ENCODE data around the gene RTN4.

RTN4 gene

DNA sequence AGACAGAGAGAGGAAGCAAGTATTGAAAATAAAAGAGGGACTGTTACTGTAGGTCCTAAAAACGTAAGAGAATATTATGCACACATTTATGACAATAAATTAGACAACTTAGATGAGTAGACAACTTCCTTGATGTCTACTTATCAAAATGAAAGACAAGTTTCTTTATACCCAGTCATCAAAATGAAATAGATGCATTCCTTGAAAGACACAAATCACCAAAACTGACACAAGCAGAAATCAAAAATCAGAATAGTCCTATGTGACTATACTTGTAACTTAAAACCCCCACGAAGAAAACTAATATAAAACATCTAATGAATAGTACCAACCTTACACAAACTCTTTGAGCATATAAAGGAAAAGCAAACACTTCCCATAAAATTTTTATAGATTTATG is 14.5 kb downstream of the RTN4 start:
- no peaks in the 10 kb centered on the region for H3K27me3 Mint-ChIP-seq
- no peak overlapping the region for H3K4me3 Mint-ChIP-seq
- H3K4me1 Mint-ChIP-seq (ENCODE audit: low read depth) = peaks cover 58% of the 10 kb centered on the region
- H3K9me3 Mint-ChIP-seq = peaks cover 6% of the 10 kb centered on the region
- intact Hi-C loops (cut with micrococcal nuclease) = no loop called here
- no peak overlapping the region for H3K27ac Mint-ChIP-seq
- no peaks in the 10 kb centered on the region for H3K36me3 Mint-ChIP-seq (ENCODE audit: low read depth)

DNA sequence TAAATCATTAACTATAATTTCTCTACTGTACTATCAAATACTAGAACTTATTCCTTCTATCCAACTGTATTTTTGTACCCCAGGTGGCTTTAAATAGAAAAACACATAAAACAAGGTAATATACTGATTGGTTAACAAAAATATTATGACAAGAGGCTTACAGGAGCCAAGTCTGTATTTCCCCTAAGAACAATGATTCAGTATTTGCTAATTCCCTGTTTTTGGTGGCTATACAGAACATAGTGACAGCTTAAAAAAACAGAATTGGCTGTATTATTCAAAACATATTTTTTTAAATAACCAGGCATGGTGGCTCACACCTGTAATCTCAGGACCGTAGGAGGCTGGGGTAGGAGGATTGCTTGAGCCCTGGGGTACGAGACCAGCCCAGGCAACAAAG is 16.3 kb downstream of the RTN4 start:
- H3K27ac Mint-ChIP-seq = no peak overlapping the region
- peaks cover 6% of the 10 kb centered on the region for H3K9me3 Mint-ChIP-seq
- no peaks in the 10 kb centered on the region for H3K36me3 Mint-ChIP-seq (ENCODE audit: low read depth)
- intact Hi-C loops (cut with micrococcal nuclease) = loop anchor here (2.0 kb wide), 1 partner anchor 13 kb away; no protein-coding TSS in a partner anchor
- no peak overlapping the region for H3K4me3 Mint-ChIP-seq
- no peaks in the 10 kb centered on the region for H3K27me3 Mint-ChIP-seq
- H3K4me1 Mint-ChIP-seq (ENCODE audit: low read depth) = peaks cover 60% of the 10 kb centered on the region

GRCh38 chr2:55033076-55033742 is 17.0 kb downstream of the RTN4 start:
- Mint-ChIP-seq H3K4me3 (no peak overlapping the region), H3K9me3 (peaks cover 6% of the 10 kb centered on the region), H3K27me3 (no peaks in the 10 kb centered on the region), H3K4me1 (ENCODE audit: low read depth) (peaks cover 63% of the 10 kb centered on the region), H3K27ac (peak overlapping the region; percentile 17), H3K36me3 (ENCODE audit: low read depth) (no peaks in the 10 kb centered on the region)
- intact Hi-C loops (cut with micrococcal nuclease) = loop anchor here (2.0 kb wide), 1 partner anchor 14 kb away; no protein-coding TSS in a partner anchor

- H3K27ac Mint-ChIP-seq = no peak overlapping the region
- no peak overlapping the region for H3K4me3 Mint-ChIP-seq
- no peaks in the 10 kb centered on the region for H3K27me3 Mint-ChIP-seq
- H3K4me1 Mint-ChIP-seq (ENCODE audit: low read depth) = peaks cover 46% of the 10 kb centered on the region
- intact Hi-C loops (cut with micrococcal nuclease) = no loop called here
- no peaks in the 10 kb centered on the region for H3K36me3 Mint-ChIP-seq (ENCODE audit: low read depth)
- H3K9me3 Mint-ChIP-seq = peaks cover 6% of the 10 kb centered on the region
These were observed 18.7 kb downstream of the RTN4 start for GRCh38 chr2:55031505-55031904.

- Mint-ChIP-seq H3K36me3 (ENCODE audit: low read depth) (no peaks in the 10 kb centered on the region), H3K27ac (no peak overlapping the region), H3K27me3 (no peaks in the 10 kb centered on the region), H3K4me3 (no peak overlapping the region), H3K4me1 (ENCODE audit: low read depth) (peaks cover 43% of the 10 kb centered on the region), H3K9me3 (peaks cover 4% of the 10 kb centered on the region)
- intact Hi-C loops (cut with micrococcal nuclease) = no loop called here
These were observed 19.5 kb downstream of the RTN4 start for GRCh38 chr2:55030766-55031165.

DNA sequence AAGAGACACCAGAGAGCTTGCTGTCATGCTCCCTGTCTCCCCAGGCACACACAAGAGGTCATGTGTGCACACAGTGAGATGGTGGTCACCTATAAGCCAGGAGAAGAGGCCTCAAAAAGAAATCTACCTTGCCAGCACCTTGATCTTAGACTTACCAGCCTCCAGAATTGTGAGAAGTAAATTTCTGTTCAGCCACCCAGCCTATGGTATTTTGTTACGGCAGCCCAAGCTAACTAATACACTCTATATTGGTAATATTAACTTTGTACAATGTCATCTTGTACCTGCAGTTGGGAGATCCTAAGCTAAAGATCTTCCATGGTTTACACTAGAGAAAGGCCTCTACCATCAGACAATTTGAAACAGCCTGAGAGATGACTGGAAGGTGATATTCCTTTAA is 21.2 kb downstream of the RTN4 start:
- Mint-ChIP-seq H3K9me3 (no peaks in the 10 kb centered on the region), H3K36me3 (ENCODE audit: low read depth) (no peaks in the 10 kb centered on the region), H3K27me3 (no peaks in the 10 kb centered on the region), H3K4me1 (ENCODE audit: low read depth) (peaks cover 30% of the 10 kb centered on the region), H3K27ac (no peak overlapping the region), H3K4me3 (no peak overlapping the region)
- intact Hi-C loops (cut with micrococcal nuclease) = no loop called here

- no peak overlapping the region for H3K27ac Mint-ChIP-seq
- H3K9me3 Mint-ChIP-seq = no peaks in the 10 kb centered on the region
- H3K4me3 Mint-ChIP-seq = no peak overlapping the region
- H3K36me3 Mint-ChIP-seq (ENCODE audit: low read depth) = no peaks in the 10 kb centered on the region
- no peaks in the 10 kb centered on the region for H3K27me3 Mint-ChIP-seq
- intact Hi-C loops (cut with micrococcal nuclease) = no loop called here
- H3K4me1 Mint-ChIP-seq (ENCODE audit: low read depth) = peaks cover 17% of the 10 kb centered on the region
These were observed 23.0 kb downstream of the RTN4 start for GRCh38 chr2:55027226-55027625.

- Mint-ChIP-seq H3K27me3 (no peaks in the 10 kb centered on the region), H3K4me3 (no peak overlapping the region), H3K9me3 (no peaks in the 10 kb centered on the region), H3K27ac (no peak overlapping the region), H3K36me3 (ENCODE audit: low read depth) (no peaks in the 10 kb centered on the region), H3K4me1 (ENCODE audit: low read depth) (peaks cover 8% of the 10 kb centered on the region)
- intact Hi-C loops (cut with micrococcal nuclease) = no loop called here
These were observed 24.0 kb downstream of the RTN4 start for GRCh38 chr2:55026202-55026601.

DNA sequence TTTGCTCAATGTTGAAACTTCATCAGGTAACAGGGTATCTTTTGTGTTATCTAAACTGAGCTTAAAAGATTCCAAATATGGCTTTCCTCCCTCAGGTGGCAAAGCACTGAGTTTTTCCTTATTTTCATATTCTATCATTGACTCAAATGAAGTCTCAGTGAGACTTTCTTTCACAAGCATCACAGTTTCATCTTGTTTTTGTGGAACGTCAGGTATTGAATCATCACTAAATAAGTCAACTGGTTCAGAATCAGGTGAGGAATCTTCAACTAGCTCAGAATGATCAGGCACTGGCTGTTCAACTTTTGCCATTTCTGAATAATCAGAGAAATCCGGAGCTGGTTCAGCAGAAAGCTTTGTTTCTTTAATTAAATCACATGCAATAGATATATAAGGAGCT is 24.6 kb downstream of the RTN4 start:
- no peaks in the 10 kb centered on the region for H3K36me3 Mint-ChIP-seq (ENCODE audit: low read depth)
- no peaks in the 10 kb centered on the region for H3K9me3 Mint-ChIP-seq

DNA sequence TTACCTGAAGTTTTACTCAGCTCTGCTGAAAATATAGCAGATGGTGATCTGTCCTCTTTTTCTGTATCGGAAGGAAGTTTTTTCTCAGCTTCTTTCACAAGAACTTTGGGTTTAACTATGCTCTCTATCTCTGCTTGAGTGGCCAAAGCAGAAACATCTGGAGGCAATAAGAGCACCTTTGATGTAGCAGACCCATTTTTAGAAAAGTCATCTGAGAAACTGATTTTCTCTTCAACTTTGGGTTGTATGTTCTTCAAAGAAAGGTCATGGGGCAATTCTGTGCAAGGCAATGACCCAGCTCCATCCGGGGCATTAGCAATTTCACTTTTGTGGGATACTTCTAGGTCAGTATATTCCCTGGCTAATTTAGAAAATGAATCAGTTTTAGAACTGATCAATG is 25.2 kb downstream of the RTN4 start:
- H3K27ac Mint-ChIP-seq = no peak overlapping the region
- no peaks in the 10 kb centered on the region for H3K9me3 Mint-ChIP-seq
- intact Hi-C loops (cut with micrococcal nuclease) = no loop called here
- H3K4me3 Mint-ChIP-seq = no peak overlapping the region
- no peaks in the 10 kb centered on the region for H3K27me3 Mint-ChIP-seq
- H3K4me1 Mint-ChIP-seq (ENCODE audit: low read depth) = peaks cover 14% of the 10 kb centered on the region
- H3K36me3 Mint-ChIP-seq (ENCODE audit: low read depth) = no peaks in the 10 kb centered on the region

More for the DNA sequence above, 24.6 kb downstream of the RTN4 start:
- Mint-ChIP-seq H3K4me1 (ENCODE audit: low read depth) (peaks cover 8% of the 10 kb centered on the region), H3K27ac (no peak overlapping the region), H3K27me3 (no peaks in the 10 kb centered on the region), H3K4me3 (no peak overlapping the region)
- intact Hi-C loops (cut with micrococcal nuclease) = no loop called here

DNA sequence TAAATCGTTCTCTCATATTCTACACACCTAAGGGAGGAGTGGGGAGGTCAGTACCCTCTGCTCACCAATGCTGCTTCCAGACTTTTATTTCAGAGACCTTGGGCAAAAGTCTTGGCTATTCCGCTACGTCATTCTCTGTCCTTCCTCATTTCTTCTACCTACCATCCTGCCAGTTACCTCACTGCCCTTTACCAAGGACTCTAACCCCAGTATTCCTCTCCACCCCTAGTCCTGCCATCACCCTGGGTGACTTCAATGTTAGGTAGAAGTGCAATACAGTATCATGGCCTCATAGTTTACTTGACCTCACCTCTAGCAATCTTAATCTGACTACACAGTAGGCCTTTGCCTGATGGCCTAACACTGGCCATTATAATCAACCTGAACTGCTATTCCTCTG is 27.8 kb downstream of the RTN4 start:
- intact Hi-C loops (cut with micrococcal nuclease) = no loop called here
- Mint-ChIP-seq H3K36me3 (ENCODE audit: low read depth) (no peaks in the 10 kb centered on the region), H3K27ac (no peak overlapping the region), H3K27me3 (no peaks in the 10 kb centered on the region), H3K4me1 (ENCODE audit: low read depth) (peaks cover 31% of the 10 kb centered on the region), H3K9me3 (no peaks in the 10 kb centered on the region), H3K4me3 (no peak overlapping the region)

DNA sequence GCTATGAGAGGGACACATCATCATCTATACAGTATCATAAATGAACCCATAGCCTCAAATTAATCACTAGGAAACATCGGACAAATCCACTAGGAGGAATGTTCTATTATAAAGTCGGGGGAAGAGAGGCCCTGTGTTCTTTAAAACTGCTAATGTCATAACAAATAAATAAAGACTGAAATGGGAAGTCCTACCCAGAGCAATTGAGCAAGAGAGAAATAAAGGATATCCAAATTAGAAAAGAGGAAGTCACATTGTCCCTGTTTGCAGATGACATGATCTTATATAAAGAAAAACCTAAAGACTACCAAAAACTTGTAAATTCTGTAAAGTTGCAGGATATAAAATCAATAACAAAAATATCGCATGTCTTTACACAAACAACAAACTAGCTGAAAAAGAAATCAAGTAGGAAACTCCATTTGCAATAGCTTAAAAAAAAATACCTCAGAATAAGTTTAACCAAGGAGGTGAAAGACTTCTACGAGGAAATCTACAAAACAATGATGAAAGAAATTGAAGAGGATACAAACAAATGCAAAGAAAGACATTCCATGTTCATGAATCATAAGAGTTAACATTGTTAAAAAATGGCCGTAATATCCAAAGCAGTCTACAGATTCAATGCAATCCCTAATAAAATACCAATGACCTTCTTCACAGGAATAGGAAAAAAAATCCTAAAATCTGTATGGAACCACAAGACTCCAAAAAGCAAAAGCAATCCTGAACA is 30.6 kb downstream of the RTN4 start:
- H3K36me3 Mint-ChIP-seq (ENCODE audit: low read depth) = no peaks in the 10 kb centered on the region
- H3K4me3 Mint-ChIP-seq = peak overlapping the region; percentile 41
- peak overlapping the region; percentile 79 for H3K27ac Mint-ChIP-seq
- H3K27me3 Mint-ChIP-seq = no peaks in the 10 kb centered on the region
- H3K9me3 Mint-ChIP-seq = no peaks in the 10 kb centered on the region
- peaks cover 39% of the 10 kb centered on the region for H3K4me1 Mint-ChIP-seq (ENCODE audit: low read depth)
- intact Hi-C loops (cut with micrococcal nuclease) = loop anchor here (2.0 to 10.0 kb wide), 2 partner anchors 27 to 295 kb away; partner anchors contain the start of gene EML6

- Mint-ChIP-seq H3K36me3 (ENCODE audit: low read depth) (no peaks in the 10 kb centered on the region), H3K27ac (peak overlapping the region; percentile 79), H3K4me3 (no peak overlapping the region), H3K4me1 (ENCODE audit: low read depth) (peaks cover 44% of the 10 kb centered on the region), H3K9me3 (no peaks in the 10 kb centered on the region), H3K27me3 (no peaks in the 10 kb centered on the region)
- intact Hi-C loops (cut with micrococcal nuclease) = loop anchor here (2.0 to 10.0 kb wide), 2 partner anchors 28 to 294 kb away; partner anchors contain the start of gene EML6
These were observed 31.6 kb downstream of the RTN4 start for GRCh38 chr2:55018619-55019018.

DNA sequence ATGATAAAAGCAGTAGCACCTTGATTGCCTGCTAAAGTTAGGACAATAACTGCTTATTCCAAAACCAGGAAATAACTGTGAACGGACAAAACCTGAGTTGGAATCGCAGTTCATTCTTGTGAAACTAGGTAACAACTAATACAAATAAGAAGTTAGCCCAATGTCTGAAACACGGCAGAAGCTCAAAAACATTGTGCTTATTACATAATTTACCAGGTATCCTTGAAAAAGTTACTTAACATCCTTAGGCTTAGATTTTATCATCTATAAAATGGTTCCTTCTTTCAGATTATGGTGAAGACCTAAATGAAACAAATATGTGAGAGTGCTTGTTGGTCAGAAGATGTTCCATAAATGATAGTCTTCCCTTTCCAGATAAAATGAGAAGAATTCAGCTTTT is 32.4 kb downstream of the RTN4 start:
- Mint-ChIP-seq H3K27me3 (no peaks in the 10 kb centered on the region), H3K36me3 (ENCODE audit: low read depth) (no peaks in the 10 kb centered on the region), H3K4me3 (no peak overlapping the region), H3K27ac (no peak overlapping the region), H3K9me3 (no peaks in the 10 kb centered on the region), H3K4me1 (ENCODE audit: low read depth) (peaks cover 51% of the 10 kb centered on the region)
- intact Hi-C loops (cut with micrococcal nuclease) = loop anchor here (2.0 to 10.0 kb wide), 2 partner anchors 29 to 293 kb away; partner anchors contain the start of gene EML6

All from dendritic cell treated with granulocyte-macrophage colony-stimulating factor and Interleukin-4, amounts not matched to agents 40 ng/mL and 50 ng/mL, for 4 days (primary cell).